NB4 (cell line): ENCODE results near the gene KRTAP13-3.

Experiments used
- DNase-seq: peaks from one replicate; pipeline ENCODE4 v3.0.0; 2010; ENCODE audit warnings: low read depth
- H3K4me3 ChIP-seq: one replicate; pipeline ENCODE4 v1.5.1; 2011; ENCODE audit warnings: mild to moderate bottlenecking, low read depth, low read length, moderate library complexity
- CTCF ChIP-seq: IDR thresholded peaks from one replicate; pipeline ENCODE4 v1.5.1; 2012; ENCODE audit warnings: low read depth, low read length
- MAX ChIP-seq: IDR thresholded peaks from 2 replicates; pipeline ENCODE4 v1.6.1; 2011; ENCODE audit warnings: low read depth, low read length
- MYC ChIP-seq: IDR thresholded peaks from 2 replicates; pipeline ENCODE4 v1.6.1; 2011; ENCODE audit warnings: low read depth, low read length
- POLR2A ChIP-seq: IDR thresholded peaks from 2 replicates; pipeline ENCODE4 v1.6.1; 2011; ENCODE audit warnings: mild to moderate bottlenecking; ENCODE audit not compliant: insufficient read length; ENCODE audit errors: extremely low read depth

The KRTAP13-3 gene

GRCh38 chr21:30444204-30444603, 18.5 kb upstream of the KRTAP13-3 start:
- TF ChIP-seq MAX = no peak
- TF ChIP-seq MYC = no peak
- no peak for TF ChIP-seq CTCF
- no peak for TF ChIP-seq POLR2A
- no peak for DNase-seq
- H3K4me3 ChIP-seq = no peak overlapping the region

DNA sequence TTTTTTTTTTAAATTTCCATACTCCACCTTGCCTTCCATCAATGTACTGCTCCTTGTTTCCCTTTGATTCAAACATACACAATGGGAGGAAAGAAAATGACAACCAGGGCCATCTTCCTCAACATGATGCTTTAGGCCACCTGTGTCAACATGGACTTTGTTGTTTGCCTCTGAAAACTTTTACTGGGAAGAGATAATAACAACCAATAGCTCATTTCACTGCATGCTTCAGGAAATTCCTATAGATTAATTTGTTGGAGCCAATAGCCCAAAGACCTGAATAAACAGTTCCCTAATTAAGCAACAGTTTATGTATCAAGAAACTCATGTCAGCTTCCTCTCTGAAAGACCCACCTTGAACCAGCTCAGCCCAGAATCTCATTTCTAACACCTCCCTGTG, 17.5 kb upstream of the KRTAP13-3 start:
- H3K4me3 ChIP-seq = no peak overlapping the region
- DNase-seq = no peak
- no peak for TF ChIP-seq POLR2A
- TF ChIP-seq CTCF = no peak
- TF ChIP-seq MAX = no peak
- no peak for TF ChIP-seq MYC

DNA sequence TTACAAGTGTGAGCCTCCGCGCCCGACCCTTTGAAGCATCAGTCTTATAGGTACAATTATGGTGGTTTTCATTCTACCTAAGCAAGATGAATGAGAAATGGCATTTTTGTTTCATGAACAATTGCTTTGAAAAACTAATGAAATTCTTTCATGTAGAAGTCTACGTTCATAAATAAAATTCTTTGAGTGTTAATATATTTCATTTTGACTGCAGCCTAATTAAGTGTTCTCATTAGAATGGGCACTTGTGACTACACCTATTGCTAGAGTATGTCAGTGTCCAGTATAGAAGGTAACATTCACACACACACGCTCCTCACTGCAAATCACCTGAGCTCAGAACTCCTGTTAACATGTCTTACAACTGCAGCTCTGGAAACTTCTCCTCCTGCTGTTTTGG, 14.2 kb upstream of the KRTAP13-3 start, which contains the start of gene KRTAP15-1:
Gene KRTAP15-1 (plus strand): TSS at position 301 of the 400 bp plus-strand sequence. CDS start 53 bp downstream, at position 354.
- DNase-seq = no peak
- no peak within 1 kb of the TSS for H3K4me3 ChIP-seq
- TF ChIP-seq POLR2A (no peak), MAX (no peak), CTCF (no peak), MYC (no peak)

DNA sequence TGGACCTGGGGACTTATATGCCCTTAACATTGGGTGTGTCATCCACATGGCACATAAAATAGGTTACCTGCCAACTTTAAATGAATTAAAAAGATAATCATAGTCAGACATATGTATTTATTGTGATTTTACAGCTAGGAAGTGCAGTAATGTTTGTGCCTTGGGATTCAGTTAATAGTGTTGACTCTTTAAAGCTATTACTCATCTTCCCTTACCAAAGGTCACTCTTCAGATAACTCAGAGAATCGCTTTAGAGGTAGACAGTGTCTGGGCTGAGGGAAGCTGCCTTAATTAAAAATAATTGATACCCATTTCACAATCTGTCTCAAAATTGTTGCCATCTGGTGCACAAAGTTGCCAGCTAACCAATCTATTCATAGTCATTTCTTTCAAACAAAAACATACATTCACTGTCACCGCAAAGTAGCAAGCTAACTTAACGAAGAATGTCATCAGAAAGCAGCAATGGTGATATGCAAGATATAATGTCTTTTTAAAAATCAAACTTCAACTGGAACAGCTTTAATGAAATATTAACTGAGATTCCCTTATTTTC, 11.4 kb upstream of the KRTAP13-3 start:
- TF ChIP-seq MAX (no peak), CTCF (no peak), MYC (no peak), POLR2A (no peak)
- H3K4me3 ChIP-seq = no peak overlapping the region
- DNase-seq = no peak

GRCh38 chr21:30434033-30434631, 8.4 kb upstream of the KRTAP13-3 start:
- DNase-seq = peak; percentile 51
- H3K4me3 ChIP-seq = no peak overlapping the region
- peak; percentile 19; the same call in 1 of the 2 replicates for TF ChIP-seq MYC
- TF ChIP-seq CTCF = peak; percentile 70
- TF ChIP-seq POLR2A = no peak
- no peak for TF ChIP-seq MAX
